HG02798 (cell line): ENCODE measurements around the gene KCNH3.
"Not testable (repeated sequence)": the region's sequence is repeated elsewhere in the genome, so short reads cannot be mapped to it uniquely, and the experiment has no call there.

Source experiments
- ATAC-seq: cut with Tn5 transposase; IDR thresholded peaks from one replicate; pipeline ENCODE4 v1.9.1; 2021; ENCODE audit warnings: mild to moderate bottlenecking; ENCODE audit not compliant: unreplicated experiment, poor library complexity

Gene KCNH3

GRCh38 chr12:49527361-49528130 is 11.3 kb upstream of the KCNH3 start:
- ATAC-seq: no peak

- no peak for ATAC-seq
These were observed 9.4 kb upstream of the KCNH3 start for GRCh38 chr12:49529414-49529813.

GRCh38 chr12:49531745-49532144 is 7.1 kb upstream of the KCNH3 start:
- no peak for ATAC-seq

- no peak for ATAC-seq
These were observed 5.5 kb upstream of the KCNH3 start for GRCh38 chr12:49533331-49533730.

GRCh38 chr12:49534122-49534521 is 4.7 kb upstream of the KCNH3 start:
- ATAC-seq: not testable (repeated sequence)

- ATAC-seq: no peak
These were observed 4.0 kb upstream of the KCNH3 start for GRCh38 chr12:49534731-49535278.

GRCh38 chr12:49535921-49536525 is 2.8 kb upstream of the KCNH3 start:
- ATAC-seq: no peak

GRCh38 chr12:49536526-49537071 is 2.2 kb upstream of the KCNH3 start:
- no peak for ATAC-seq

- ATAC-seq: no peak
These were observed 1.5 kb upstream of the KCNH3 start for GRCh38 chr12:49537231-49537751.

- no peak for ATAC-seq
These were observed 899 bp upstream of the KCNH3 start for GRCh38 chr12:49537752-49538509.

GRCh38 chr12:49539406-49540228 is 787 bp downstream of the KCNH3 start:
- no peak for ATAC-seq

- ATAC-seq: no peak
These were observed 1.7 kb downstream of the KCNH3 start for GRCh38 chr12:49540229-49541139.

GRCh38 chr12:49541140-49541861 is 2.5 kb downstream of the KCNH3 start:
- ATAC-seq: no peak

GRCh38 chr12:49541911-49542505 is 3.2 kb downstream of the KCNH3 start:
- ATAC-seq: no peak

- no peak for ATAC-seq
These were observed 3.8 kb downstream of the KCNH3 start for GRCh38 chr12:49542592-49543160.

GRCh38 chr12:49543221-49543913 is 4.5 kb downstream of the KCNH3 start:
- no peak for ATAC-seq
